ENCODE data around the gene JUND. TPM values are rescaled to one million over a fixed set of nuclear protein-coding genes. Genes with fewer than 3 reads are reported as not detected.

The JUND gene
- polyA plus RNA-seq, 4 donors, result 129 to 211 (median 162) TPM

GRCh38 chr19:18266771-18267686 lies 14.4 kb downstream of the JUND start:
- Histone ChIP-seq H3K27ac (ENCODE audit: low read depth in 1 of 3, low read length in 2 of 3) (no peak overlapping the region), H3K27me3 (ENCODE audit: control insufficient read depth in 3 of 3, insufficient read depth in 3 of 3, low read length in 3 of 3) (no peaks in the 10 kb centered on the region), H3K4me1 (ENCODE audit: control insufficient read depth in 3 of 3, insufficient read depth in 2 of 3, low read depth in 1 of 3, low read length in 2 of 3) (no peaks in the 10 kb centered on the region), H3K9me3 (ENCODE audit: control insufficient read depth in 2 of 2, insufficient read depth in 1 of 2, low read depth in 1 of 2, low read length in 1 of 2) (no peaks in the 10 kb centered on the region), H3K36me3 (ENCODE audit: control insufficient read depth in 3 of 3, insufficient read depth in 2 of 3, low read depth in 1 of 3, low read length in 3 of 3) (peaks cover 0 to 68% (median 9%) of the 10 kb centered on the region in 3 donors), H3K4me3 (ENCODE audit: low read depth in 1 of 3, low read length in 3 of 3) (no peak overlapping the region)
- WGBS, 3 donors, result 92 to 93% (median 93%) methylated on average over 42 of the region's 42 CpGs
- FAIRE-seq, result no peak
- peak in 1 of 2 donors; percentile 5 for DNase-seq

GRCh38 chr19:18265582-18265981 lies 15.8 kb downstream of the JUND start:
- Histone ChIP-seq H3K27me3 (ENCODE audit: control insufficient read depth in 3 of 3, insufficient read depth in 3 of 3, low read length in 3 of 3) (no peaks in the 10 kb centered on the region), H3K27ac (ENCODE audit: low read depth in 1 of 3, low read length in 2 of 3) (no peak overlapping the region), H3K36me3 (ENCODE audit: control insufficient read depth in 3 of 3, insufficient read depth in 2 of 3, low read depth in 1 of 3, low read length in 3 of 3) (peaks cover 0 to 68% (median 9%) of the 10 kb centered on the region in 3 donors), H3K9me3 (ENCODE audit: control insufficient read depth in 2 of 2, insufficient read depth in 1 of 2, low read depth in 1 of 2, low read length in 1 of 2) (no peaks in the 10 kb centered on the region), H3K4me1 (ENCODE audit: control insufficient read depth in 3 of 3, insufficient read depth in 2 of 3, low read depth in 1 of 3, low read length in 2 of 3) (no peaks in the 10 kb centered on the region), H3K4me3 (ENCODE audit: low read depth in 1 of 3, low read length in 3 of 3) (no peak overlapping the region)
- no peak for DNase-seq
- no peak for FAIRE-seq
- 90 to 94% (median 93%) methylated on average over 7 of the region's 7 CpGs for WGBS, 3 donors

GRCh38 chr19:18264971-18265540 lies 16.4 kb downstream of the JUND start:
- FAIRE-seq, result no peak

GRCh38 chr19:18264137-18264854 lies 17.1 kb downstream of the JUND start:
- H3K36me3 ChIP-seq (ENCODE audit: control insufficient read depth in 3 of 3, insufficient read depth in 2 of 3, low read depth in 1 of 3, low read length in 3 of 3), result peaks cover 0 to 73% (median 9%) of the 10 kb centered on the region in 3 donors
- H3K9me3 ChIP-seq (ENCODE audit: control insufficient read depth in 2 of 2, insufficient read depth in 1 of 2, low read depth in 1 of 2, low read length in 1 of 2), result no peaks in the 10 kb centered on the region
- H3K4me3 ChIP-seq (ENCODE audit: low read depth in 1 of 3, low read length in 3 of 3), result no peak overlapping the region
- no peak overlapping the region for H3K27ac ChIP-seq (ENCODE audit: low read depth in 1 of 3, low read length in 2 of 3)
- no peaks in the 10 kb centered on the region for H3K27me3 ChIP-seq (ENCODE audit: control insufficient read depth in 3 of 3, insufficient read depth in 3 of 3, low read length in 3 of 3)
- WGBS, 3 donors, result 88 to 91% (median 91%) methylated on average over 23 of the region's 23 CpGs
- FAIRE-seq (no peak), DNase-seq (no peak)
- H3K4me1 ChIP-seq (ENCODE audit: control insufficient read depth in 3 of 3, insufficient read depth in 2 of 3, low read depth in 1 of 3, low read length in 2 of 3), result no peaks in the 10 kb centered on the region

More at GRCh38 chr19:18264971-18265540, 16.4 kb downstream of the JUND start:
- Histone ChIP-seq H3K4me3 (ENCODE audit: low read depth in 1 of 3, low read length in 3 of 3) (no peak overlapping the region), H3K9me3 (ENCODE audit: control insufficient read depth in 2 of 2, insufficient read depth in 1 of 2, low read depth in 1 of 2, low read length in 1 of 2) (no peaks in the 10 kb centered on the region), H3K4me1 (ENCODE audit: control insufficient read depth in 3 of 3, insufficient read depth in 2 of 3, low read depth in 1 of 3, low read length in 2 of 3) (no peaks in the 10 kb centered on the region), H3K36me3 (ENCODE audit: control insufficient read depth in 3 of 3, insufficient read depth in 2 of 3, low read depth in 1 of 3, low read length in 3 of 3) (peaks cover 0 to 72% (median 9%) of the 10 kb centered on the region in 3 donors), H3K27me3 (ENCODE audit: control insufficient read depth in 3 of 3, insufficient read depth in 3 of 3, low read length in 3 of 3) (no peaks in the 10 kb centered on the region), H3K27ac (ENCODE audit: low read depth in 1 of 3, low read length in 2 of 3) (no peak overlapping the region)
- WGBS, 3 donors, result 89 to 92% (median 91%) methylated on average over 22 to 23 of the region's 23 CpGs
- peak in 1 of 2 donors; percentile 6 for DNase-seq

- Histone ChIP-seq H3K4me1 (ENCODE audit: control insufficient read depth in 3 of 3, insufficient read depth in 2 of 3, low read depth in 1 of 3, low read length in 2 of 3) (no peaks in the 10 kb centered on the region), H3K27me3 (ENCODE audit: control insufficient read depth in 3 of 3, insufficient read depth in 3 of 3, low read length in 3 of 3) (no peaks in the 10 kb centered on the region), H3K36me3 (ENCODE audit: control insufficient read depth in 3 of 3, insufficient read depth in 2 of 3, low read depth in 1 of 3, low read length in 3 of 3) (peaks cover 0 to 69% (median 9%) of the 10 kb centered on the region in 3 donors), H3K9me3 (ENCODE audit: control insufficient read depth in 2 of 2, insufficient read depth in 1 of 2, low read depth in 1 of 2, low read length in 1 of 2) (no peaks in the 10 kb centered on the region), H3K27ac (ENCODE audit: low read depth in 1 of 3, low read length in 2 of 3) (no peak overlapping the region), H3K4me3 (ENCODE audit: low read depth in 1 of 3, low read length in 3 of 3) (no peak overlapping the region)
- FAIRE-seq, result no peak
- 83 to 86% (median 85%) methylated on average over 16 of the region's 16 CpGs for WGBS, 3 donors
- peak in 1 of 2 donors; percentile 1 for DNase-seq
Measured at GRCh38 chr19:18263324-18264136, 17.9 kb downstream of the JUND start.

GRCh38 chr19:18262917-18263316 lies 18.5 kb downstream of the JUND start:
- Histone ChIP-seq H3K9me3 (ENCODE audit: control insufficient read depth in 2 of 2, insufficient read depth in 1 of 2, low read depth in 1 of 2, low read length in 1 of 2) (no peaks in the 10 kb centered on the region), H3K4me1 (ENCODE audit: control insufficient read depth in 3 of 3, insufficient read depth in 2 of 3, low read depth in 1 of 3, low read length in 2 of 3) (no peaks in the 10 kb centered on the region), H3K27ac (ENCODE audit: low read depth in 1 of 3, low read length in 2 of 3) (no peak overlapping the region), H3K27me3 (ENCODE audit: control insufficient read depth in 3 of 3, insufficient read depth in 3 of 3, low read length in 3 of 3) (no peaks in the 10 kb centered on the region), H3K36me3 (ENCODE audit: control insufficient read depth in 3 of 3, insufficient read depth in 2 of 3, low read depth in 1 of 3, low read length in 3 of 3) (peaks cover 0 to 72% (median 9%) of the 10 kb centered on the region in 3 donors), H3K4me3 (ENCODE audit: low read depth in 1 of 3, low read length in 3 of 3) (no peak overlapping the region)
- 90 to 96% (median 95%) methylated on average over 10 of the region's 10 CpGs for WGBS, 3 donors
- FAIRE-seq, result no peak
- DNase-seq, result no peak

GRCh38 chr19:18262144-18262543 lies 19.3 kb downstream of the JUND start:
- H3K27me3 ChIP-seq (ENCODE audit: control insufficient read depth in 3 of 3, insufficient read depth in 3 of 3, low read length in 3 of 3), result no peaks in the 10 kb centered on the region
- no peaks in the 10 kb centered on the region for H3K4me1 ChIP-seq (ENCODE audit: control insufficient read depth in 3 of 3, insufficient read depth in 2 of 3, low read depth in 1 of 3, low read length in 2 of 3)
- H3K4me3 ChIP-seq (ENCODE audit: low read depth in 1 of 3, low read length in 3 of 3), result no peak overlapping the region
- H3K36me3 ChIP-seq (ENCODE audit: control insufficient read depth in 3 of 3, insufficient read depth in 2 of 3, low read depth in 1 of 3, low read length in 3 of 3), result peaks cover 0 to 73% (median 9%) of the 10 kb centered on the region in 3 donors
- no peak for FAIRE-seq
- no peaks in the 10 kb centered on the region for H3K9me3 ChIP-seq (ENCODE audit: control insufficient read depth in 2 of 2, insufficient read depth in 1 of 2, low read depth in 1 of 2, low read length in 1 of 2)
- no peak for DNase-seq
- no peak overlapping the region for H3K27ac ChIP-seq (ENCODE audit: low read depth in 1 of 3, low read length in 2 of 3)

GRCh38 chr19:18261474-18261873 lies 19.9 kb downstream of the JUND start:
- Histone ChIP-seq H3K4me1 (ENCODE audit: control insufficient read depth in 3 of 3, insufficient read depth in 2 of 3, low read depth in 1 of 3, low read length in 2 of 3) (no peaks in the 10 kb centered on the region), H3K36me3 (ENCODE audit: control insufficient read depth in 3 of 3, insufficient read depth in 2 of 3, low read depth in 1 of 3, low read length in 3 of 3) (peaks cover 0 to 73% (median 3%) of the 10 kb centered on the region in 3 donors), H3K27ac (ENCODE audit: low read depth in 1 of 3, low read length in 2 of 3) (no peak overlapping the region), H3K9me3 (ENCODE audit: control insufficient read depth in 2 of 2, insufficient read depth in 1 of 2, low read depth in 1 of 2, low read length in 1 of 2) (no peaks in the 10 kb centered on the region), H3K4me3 (ENCODE audit: low read depth in 1 of 3, low read length in 3 of 3) (no peak overlapping the region), H3K27me3 (ENCODE audit: control insufficient read depth in 3 of 3, insufficient read depth in 3 of 3, low read length in 3 of 3) (no peaks in the 10 kb centered on the region)
- DNase-seq, result no peak
- 86 to 96% (median 88%) methylated on average over 2 of the region's 2 CpGs for WGBS, 3 donors
- no peak for FAIRE-seq

Data from small intestine (tissue), 7 donors.